ENCODE results near the gene PRR5L.

The PRR5L gene

DNA sequence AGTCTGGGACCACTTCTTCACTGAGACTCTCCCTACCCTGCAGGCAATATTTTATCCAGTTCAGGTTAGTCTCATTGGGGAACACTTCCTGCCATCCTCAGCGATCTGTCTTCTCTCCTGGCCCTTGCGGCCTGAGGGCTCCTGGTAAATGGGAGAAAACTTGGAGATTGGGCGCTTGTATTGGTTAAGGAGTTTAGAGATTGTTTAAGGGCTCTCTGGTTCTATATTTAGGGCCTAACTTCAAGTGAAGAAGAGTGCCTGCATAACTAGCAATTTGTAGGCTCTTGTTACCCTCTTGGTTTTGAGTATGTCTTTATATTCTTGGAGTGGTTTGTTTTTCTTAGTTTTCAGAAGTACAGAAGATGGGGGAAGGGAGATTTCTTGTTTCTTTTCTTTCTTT, 141.3 kb downstream of the PRR5L start:
- no peak overlapping the region for H3K4me3 ChIP-seq (ENCODE audit: low read length in 2 of 2)

DNA sequence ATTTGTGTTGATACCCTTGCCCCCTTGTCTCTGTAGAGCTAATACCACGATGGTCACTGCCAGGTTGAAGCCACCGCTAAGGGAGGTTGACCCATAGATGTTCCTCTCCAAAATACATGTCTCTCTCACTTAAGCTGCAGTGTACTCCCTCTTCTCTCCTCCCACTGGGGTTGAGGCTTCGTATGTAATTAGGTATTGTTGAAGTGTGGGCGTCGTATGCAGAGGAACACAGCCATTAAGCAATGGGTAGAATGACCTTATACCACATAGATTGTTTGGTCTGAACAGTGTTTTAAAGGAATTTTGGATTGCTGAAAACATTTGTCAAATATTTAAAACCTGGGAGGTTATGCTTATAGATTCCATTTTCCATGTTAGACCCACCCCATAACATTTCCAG, 142.0 kb downstream of the PRR5L start:
- no peaks in the 10 kb centered on the region for H3K4me1 ChIP-seq (ENCODE audit: control insufficient read depth in 2 of 2, insufficient read depth in 1 of 2, low read depth in 1 of 2, low read length in 2 of 2)

More for the DNA sequence above, 141.3 kb downstream of the PRR5L start:
- no peak for DNase-seq (ENCODE audit: low spot score)
- H3K27ac ChIP-seq (replicated peaks; ENCODE audit: low read length) = no peak overlapping the region
- no peak overlapping the region for H2AFZ ChIP-seq (ENCODE audit: low read length)
- H2BK15ac ChIP-seq (ENCODE audit: low read length) = no peak overlapping the region
- H3K36me3 ChIP-seq (replicated peaks in 1 of 2; ENCODE audit: control insufficient read depth in 2 of 2, insufficient read depth in 2 of 2, low read length in 2 of 2) = peaks cover 16 to 97% of the 10 kb centered on the region in 2 donors
- no peak overlapping the region for H4K8ac ChIP-seq (ENCODE audit: low read depth, low read length)
- no peaks in the 10 kb centered on the region for H3K27me3 ChIP-seq (ENCODE audit: control insufficient read depth in 3 of 3, insufficient read depth in 3 of 3, low read depth in 1 of 3, low read length in 3 of 3)
- no peaks in the 10 kb centered on the region for H3K4me1 ChIP-seq (ENCODE audit: control insufficient read depth in 2 of 2, insufficient read depth in 1 of 2, low read depth in 1 of 2, low read length in 2 of 2)
- no peak overlapping the region for H3K4ac ChIP-seq (ENCODE audit: low read length)
- H2BK120ac ChIP-seq (ENCODE audit: low read depth, low read length) = no peak overlapping the region
- H3K14ac ChIP-seq (ENCODE audit: low read length) = no peak overlapping the region
- H3K79me1 ChIP-seq (ENCODE audit: low read depth, low read length) = no peaks in the 10 kb centered on the region
- no peak overlapping the region for H2BK12ac ChIP-seq (ENCODE audit: low read length)
- H3K9ac ChIP-seq (ENCODE audit: low read depth, low read length, poor library complexity) = no peak overlapping the region
- H2AK5ac ChIP-seq (ENCODE audit: low read depth, low read length) = no peak overlapping the region
- no CpG with 5 or more reads among the region's 3 CpGs for WGBS, 2 donors (ENCODE audit: extremely low coverage in 2 of 2, insufficient read length in 2 of 2, insufficient replicate concordance in 1 of 2)
- no peak overlapping the region for H4K91ac ChIP-seq (ENCODE audit: low read depth, low read length, poor library complexity)
- H2BK5ac ChIP-seq (ENCODE audit: low read length) = no peak overlapping the region
- H3K9me3 ChIP-seq (replicated peaks in 1 of 2; ENCODE audit: control insufficient read depth in 2 of 2, insufficient read depth in 1 of 2, low read depth in 1 of 2, low read length in 2 of 2) = peaks cover 2 to 19% of the 10 kb centered on the region in 2 donors
- H3K18ac ChIP-seq (ENCODE audit: low read length) = no peak overlapping the region
- no peak overlapping the region for H3K4me2 ChIP-seq (ENCODE audit: insufficient read depth, low read length, poor library complexity, severe bottlenecking)
- H3K23ac ChIP-seq (ENCODE audit: low read depth, low read length, poor library complexity) = no peak overlapping the region

DNA sequence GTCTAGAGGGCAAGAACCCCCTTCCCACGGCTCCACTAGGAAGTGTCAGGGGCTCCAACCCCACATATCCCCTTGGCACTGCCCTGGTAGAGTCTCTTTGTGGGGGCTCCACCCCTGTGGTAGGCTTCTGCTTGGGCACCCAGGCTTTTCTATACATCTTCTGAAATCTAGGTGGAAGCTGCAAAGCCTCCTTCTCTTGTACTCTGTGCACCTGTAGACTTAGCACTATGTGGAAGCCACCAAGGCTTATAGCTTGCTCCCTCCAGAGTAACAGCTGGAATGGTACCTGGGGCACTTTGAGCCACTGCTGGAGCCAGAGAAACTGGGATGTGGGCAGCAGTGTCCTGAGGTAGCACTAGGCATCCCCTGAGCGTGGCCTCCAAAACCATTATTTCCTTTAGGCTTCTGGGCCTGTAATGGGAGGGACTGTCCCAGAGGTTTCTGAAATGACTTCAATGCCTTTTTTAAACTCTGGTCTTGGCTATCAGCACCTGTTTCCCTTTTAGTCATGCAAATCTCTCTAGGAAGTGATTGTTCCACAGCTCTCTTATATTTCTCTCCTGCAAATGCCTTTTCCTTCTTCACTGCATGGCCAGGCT, 145.6 kb downstream of the PRR5L start:
- H2AK5ac ChIP-seq (ENCODE audit: low read depth, low read length) = no peak overlapping the region
- no peak overlapping the region for H2BK12ac ChIP-seq (ENCODE audit: low read length)
- H3K4me3 ChIP-seq (ENCODE audit: low read length in 2 of 2) = no peak overlapping the region
- H3K14ac ChIP-seq (ENCODE audit: low read length) = no peak overlapping the region
- no peak overlapping the region for H3K4ac ChIP-seq (ENCODE audit: low read length)
- no peak overlapping the region for H3K4me2 ChIP-seq (ENCODE audit: insufficient read depth, low read length, poor library complexity, severe bottlenecking)
- WGBS, 2 donors (ENCODE audit: extremely low coverage in 2 of 2, insufficient read length in 2 of 2, insufficient replicate concordance in 1 of 2) = no CpG with 5 or more reads among the region's 2 CpGs
- peaks cover 15 to 92% of the 10 kb centered on the region in 2 donors for H3K36me3 ChIP-seq (replicated peaks in 1 of 2; ENCODE audit: control insufficient read depth in 2 of 2, insufficient read depth in 2 of 2, low read length in 2 of 2)
- H3K18ac ChIP-seq (ENCODE audit: low read length) = no peak overlapping the region
- peaks cover 0 to 9% of the 10 kb centered on the region in 2 donors for H3K4me1 ChIP-seq (ENCODE audit: control insufficient read depth in 2 of 2, insufficient read depth in 1 of 2, low read depth in 1 of 2, low read length in 2 of 2)
- peaks cover 2 to 19% of the 10 kb centered on the region in 2 donors for H3K9me3 ChIP-seq (replicated peaks in 1 of 2; ENCODE audit: control insufficient read depth in 2 of 2, insufficient read depth in 1 of 2, low read depth in 1 of 2, low read length in 2 of 2)
- H2BK120ac ChIP-seq (ENCODE audit: low read depth, low read length) = no peak overlapping the region
- no peak overlapping the region for H3K23ac ChIP-seq (ENCODE audit: low read depth, low read length, poor library complexity)
- H3K79me1 ChIP-seq (ENCODE audit: low read depth, low read length) = no peaks in the 10 kb centered on the region
- no peak overlapping the region for H3K27ac ChIP-seq (replicated peaks; ENCODE audit: low read length)
- no peak for DNase-seq (ENCODE audit: low spot score)
- H3K27me3 ChIP-seq (ENCODE audit: control insufficient read depth in 3 of 3, insufficient read depth in 3 of 3, low read depth in 1 of 3, low read length in 3 of 3) = no peaks in the 10 kb centered on the region
- H4K8ac ChIP-seq (ENCODE audit: low read depth, low read length) = no peak overlapping the region
- H3K9ac ChIP-seq (ENCODE audit: low read depth, low read length, poor library complexity) = no peak overlapping the region
- no peak overlapping the region for H2BK15ac ChIP-seq (ENCODE audit: low read length)
- H4K91ac ChIP-seq (ENCODE audit: low read depth, low read length, poor library complexity) = no peak overlapping the region
- H2BK5ac ChIP-seq (ENCODE audit: low read length) = no peak overlapping the region
- no peak overlapping the region for H2AFZ ChIP-seq (ENCODE audit: low read length)

More for the DNA sequence above, 142.0 kb downstream of the PRR5L start:
- H4K8ac ChIP-seq (ENCODE audit: low read depth, low read length) = no peak overlapping the region
- H3K27me3 ChIP-seq (ENCODE audit: control insufficient read depth in 3 of 3, insufficient read depth in 3 of 3, low read depth in 1 of 3, low read length in 3 of 3) = no peaks in the 10 kb centered on the region
- H2BK120ac ChIP-seq (ENCODE audit: low read depth, low read length) = no peak overlapping the region
- H3K27ac ChIP-seq (replicated peaks; ENCODE audit: low read length) = no peak overlapping the region
- no peak overlapping the region for H4K91ac ChIP-seq (ENCODE audit: low read depth, low read length, poor library complexity)
- H2AFZ ChIP-seq (ENCODE audit: low read length) = no peak overlapping the region
- no peak overlapping the region for H2AK5ac ChIP-seq (ENCODE audit: low read depth, low read length)
- no peak for DNase-seq (ENCODE audit: low spot score)
- no peak overlapping the region for H3K23ac ChIP-seq (ENCODE audit: low read depth, low read length, poor library complexity)
- no peaks in the 10 kb centered on the region for H3K79me1 ChIP-seq (ENCODE audit: low read depth, low read length)
- H2BK12ac ChIP-seq (ENCODE audit: low read length) = no peak overlapping the region
- no peak overlapping the region for H3K4me3 ChIP-seq (ENCODE audit: low read length in 2 of 2)
- no peak overlapping the region for H2BK15ac ChIP-seq (ENCODE audit: low read length)
- H3K14ac ChIP-seq (ENCODE audit: low read length) = no peak overlapping the region
- H3K9me3 ChIP-seq (replicated peaks in 1 of 2; ENCODE audit: control insufficient read depth in 2 of 2, insufficient read depth in 1 of 2, low read depth in 1 of 2, low read length in 2 of 2) = peaks cover 2 to 19% of the 10 kb centered on the region in 2 donors
- WGBS, 2 donors (ENCODE audit: extremely low coverage in 2 of 2, insufficient read length in 2 of 2, insufficient replicate concordance in 1 of 2) = no CpG with 5 or more reads among the region's 5 CpGs
- no peak overlapping the region for H2BK5ac ChIP-seq (ENCODE audit: low read length)
- H3K4me2 ChIP-seq (ENCODE audit: insufficient read depth, low read length, poor library complexity, severe bottlenecking) = no peak overlapping the region
- H3K4ac ChIP-seq (ENCODE audit: low read length) = no peak overlapping the region
- H3K36me3 ChIP-seq (replicated peaks in 1 of 2; ENCODE audit: control insufficient read depth in 2 of 2, insufficient read depth in 2 of 2, low read length in 2 of 2) = peaks cover 15 to 97% of the 10 kb centered on the region in 2 donors
- H3K9ac ChIP-seq (ENCODE audit: low read depth, low read length, poor library complexity) = no peak overlapping the region
- H3K18ac ChIP-seq (ENCODE audit: low read length) = no peak overlapping the region

DNA sequence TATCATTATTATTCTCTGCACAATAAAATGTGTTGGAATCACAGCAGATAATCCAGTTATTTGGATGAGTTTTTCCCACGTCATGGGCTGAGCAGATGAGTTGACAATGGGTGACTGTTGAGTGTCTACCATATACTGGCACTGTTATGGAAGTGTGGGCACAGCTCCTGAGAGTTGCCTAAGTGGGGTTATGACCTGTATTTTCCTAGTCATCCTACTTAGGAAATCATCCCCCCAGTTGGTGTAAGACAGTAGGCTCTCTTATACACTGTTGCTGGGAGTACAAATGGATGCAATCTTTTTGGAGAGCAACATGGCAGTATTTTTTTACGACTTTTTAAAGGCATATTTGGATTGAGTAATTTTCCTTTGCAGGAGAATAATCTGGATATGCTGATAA, 147.6 kb downstream of the PRR5L start:
- H3K18ac ChIP-seq (ENCODE audit: low read length) = no peak overlapping the region
- H2AK5ac ChIP-seq (ENCODE audit: low read depth, low read length) = no peak overlapping the region
- no peak overlapping the region for H3K14ac ChIP-seq (ENCODE audit: low read length)
- H3K27ac ChIP-seq (replicated peaks; ENCODE audit: low read length) = no peak overlapping the region
- H3K4me3 ChIP-seq (ENCODE audit: low read length in 2 of 2) = no peak overlapping the region
- H2BK12ac ChIP-seq (ENCODE audit: low read length) = no peak overlapping the region
- no peak overlapping the region for H2AFZ ChIP-seq (ENCODE audit: low read length)
- H3K23ac ChIP-seq (ENCODE audit: low read depth, low read length, poor library complexity) = no peak overlapping the region
- H3K36me3 ChIP-seq (replicated peaks in 1 of 2; ENCODE audit: control insufficient read depth in 2 of 2, insufficient read depth in 2 of 2, low read length in 2 of 2) = peaks cover 15 to 92% of the 10 kb centered on the region in 2 donors
- no peak overlapping the region for H2BK15ac ChIP-seq (ENCODE audit: low read length)
- no peak overlapping the region for H4K91ac ChIP-seq (ENCODE audit: low read depth, low read length, poor library complexity)
- H3K27me3 ChIP-seq (ENCODE audit: control insufficient read depth in 3 of 3, insufficient read depth in 3 of 3, low read depth in 1 of 3, low read length in 3 of 3) = no peaks in the 10 kb centered on the region
- no peak overlapping the region for H3K4me2 ChIP-seq (ENCODE audit: insufficient read depth, low read length, poor library complexity, severe bottlenecking)
- H3K4ac ChIP-seq (ENCODE audit: low read length) = no peak overlapping the region
- H3K79me1 ChIP-seq (ENCODE audit: low read depth, low read length) = no peaks in the 10 kb centered on the region
- WGBS, 2 donors (ENCODE audit: extremely low coverage in 2 of 2, insufficient read length in 2 of 2, insufficient replicate concordance in 1 of 2) = no CpG with 5 or more reads among the region's 2 CpGs
- H2BK120ac ChIP-seq (ENCODE audit: low read depth, low read length) = no peak overlapping the region
- no peak overlapping the region for H2BK5ac ChIP-seq (ENCODE audit: low read length)
- peaks cover 2 to 19% of the 10 kb centered on the region in 2 donors for H3K9me3 ChIP-seq (replicated peaks in 1 of 2; ENCODE audit: control insufficient read depth in 2 of 2, insufficient read depth in 1 of 2, low read depth in 1 of 2, low read length in 2 of 2)
- H4K8ac ChIP-seq (ENCODE audit: low read depth, low read length) = no peak overlapping the region
- H3K4me1 ChIP-seq (ENCODE audit: control insufficient read depth in 2 of 2, insufficient read depth in 1 of 2, low read depth in 1 of 2, low read length in 2 of 2) = peaks cover 0 to 24% of the 10 kb centered on the region in 2 donors
- no peak for DNase-seq (ENCODE audit: low spot score)
- H3K9ac ChIP-seq (ENCODE audit: low read depth, low read length, poor library complexity) = no peak overlapping the region
